ENCODE measurements around the gene INSM2. TPM values are rescaled to one million over a fixed set of nuclear protein-coding genes. Genes with fewer than 3 reads are reported as not detected.

INSM2 gene
- total RNA-seq, 1 donor from 2014 or later = not detected

DNA sequence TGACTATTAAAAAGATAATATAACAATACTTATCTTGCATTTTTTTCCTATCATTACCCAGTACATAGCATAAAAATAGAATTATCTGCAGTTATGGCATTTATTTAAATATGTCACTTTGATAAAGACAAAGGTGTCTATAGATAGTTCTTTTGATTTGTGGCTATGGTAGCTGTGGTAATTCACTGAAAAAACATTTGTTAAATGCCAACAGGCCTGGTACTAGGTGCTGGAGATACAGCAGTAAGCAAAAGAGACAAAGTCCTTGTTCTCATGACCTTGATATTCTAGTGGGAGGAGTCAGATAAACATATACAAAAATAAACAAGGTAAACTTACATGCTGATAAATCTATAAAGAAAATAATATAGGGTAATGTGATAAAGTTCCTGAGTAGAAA lies 44.7 kb downstream of the INSM2 start:
- no peaks in the 10 kb centered on the region for H3K9me3 ChIP-seq
- H3K36me3 ChIP-seq = no peaks in the 10 kb centered on the region
- ATAC-seq (no peak), DNase-seq (no peak)
- H3K4me1 ChIP-seq = no peaks in the 10 kb centered on the region
- no peak overlapping the region for H3K4me3 ChIP-seq
- H3K27ac ChIP-seq = no peak overlapping the region
- H3K27me3 ChIP-seq = no peaks in the 10 kb centered on the region
- TF ChIP-seq, protein P1, sequence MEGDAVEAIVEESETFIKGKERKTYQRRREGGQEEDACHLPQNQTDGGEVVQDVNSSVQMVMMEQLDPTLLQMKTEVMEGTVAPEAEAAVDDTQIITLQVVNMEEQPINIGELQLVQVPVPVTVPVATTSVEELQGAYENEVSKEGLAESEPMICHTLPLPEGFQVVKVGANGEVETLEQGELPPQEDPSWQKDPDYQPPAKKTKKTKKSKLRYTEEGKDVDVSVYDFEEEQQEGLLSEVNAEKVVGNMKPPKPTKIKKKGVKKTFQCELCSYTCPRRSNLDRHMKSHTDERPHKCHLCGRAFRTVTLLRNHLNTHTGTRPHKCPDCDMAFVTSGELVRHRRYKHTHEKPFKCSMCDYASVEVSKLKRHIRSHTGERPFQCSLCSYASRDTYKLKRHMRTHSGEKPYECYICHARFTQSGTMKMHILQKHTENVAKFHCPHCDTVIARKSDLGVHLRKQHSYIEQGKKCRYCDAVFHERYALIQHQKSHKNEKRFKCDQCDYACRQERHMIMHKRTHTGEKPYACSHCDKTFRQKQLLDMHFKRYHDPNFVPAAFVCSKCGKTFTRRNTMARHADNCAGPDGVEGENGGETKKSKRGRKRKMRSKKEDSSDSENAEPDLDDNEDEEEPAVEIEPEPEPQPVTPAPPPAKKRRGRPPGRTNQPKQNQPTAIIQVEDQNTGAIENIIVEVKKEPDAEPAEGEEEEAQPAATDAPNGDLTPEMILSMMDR (IDR thresholded peaks at IDR 0.05) = no peak
- intact Hi-C loops (cut with DNase I) = no loop called here

Other genes with a start within 250 kb of the INSM2 start
- gene PSMA6, start 241.8 kb upstream of the INSM2 start, total RNA-seq = 157 TPM
- 361 TPM for gene NFKBIA, start 129.4 kb upstream of the INSM2 start, total RNA-seq

Data from upper lobe of right lung (tissue), 1 donor.